ENCODE data around the gene CHAT.

Gene CHAT

GRCh38 chr10:49572594-49573114 is 41.2 kb upstream of the CHAT start:
- H3K9me2 ChIP-seq (replicated peaks; ENCODE audit: insufficient read depth, low read length): no peaks in the 10 kb centered on the region
- H3K36me3 ChIP-seq (replicated peaks; ENCODE audit: insufficient read depth, low read length): no peaks in the 10 kb centered on the region
- TF ChIP-seq EZH2 (optimal IDR thresholded peaks at IDR 0.05; ENCODE audit: low read depth, low read length): no peak
- TF ChIP-seq EZH2phosphoT487 (IDR thresholded peaks at IDR 0.05; ENCODE audit: low read length): no peak
- no peak for TF ChIP-seq CTCF (IDR thresholded peaks at IDR 0.05; ENCODE audit: low read length)
- H4K20me1 ChIP-seq (ENCODE audit: insufficient read depth, low read length): no peaks in the 10 kb centered on the region
- no peak for DNase-seq
- no peak overlapping the region for H3K4me3 ChIP-seq (ENCODE audit: low read length)
- no peaks in the 10 kb centered on the region for H3F3A ChIP-seq (ENCODE audit: insufficient read depth, low read length)
- no peaks in the 10 kb centered on the region for H3K27me3 ChIP-seq (replicated peaks; ENCODE audit: insufficient read depth, low read length)
- no peaks in the 10 kb centered on the region for H3K79me2 ChIP-seq (ENCODE audit: low read length)
- no peak overlapping the region for H3K9ac ChIP-seq (ENCODE audit: low read length)
- H3K4me2 ChIP-seq (ENCODE audit: low read depth, low read length): peak overlapping the region; percentile 32; the same call in 1 of the 2 replicates
- H3K27ac ChIP-seq (ENCODE audit: low read length): no peak overlapping the region
- H2AFZ ChIP-seq (ENCODE audit: low read length): peak overlapping the region; percentile 26; the same call in 1 of the 2 replicates
- H3K9me3 ChIP-seq (replicated peaks; ENCODE audit: insufficient read depth, low read length): no peaks in the 10 kb centered on the region
- no peaks in the 10 kb centered on the region for H3K4me1 ChIP-seq (ENCODE audit: low read length)

- H3K27ac ChIP-seq (ENCODE audit: low read length): no peak overlapping the region
Measured at GRCh38 chr10:49575489-49576072, 38.3 kb upstream of the CHAT start.

GRCh38 chr10:49577182-49577925 is 36.5 kb upstream of the CHAT start:
- Histone ChIP-seq H3K9me2 (replicated peaks; ENCODE audit: insufficient read depth, low read length) (no peaks in the 10 kb centered on the region), H3K36me3 (replicated peaks; ENCODE audit: insufficient read depth, low read length) (no peaks in the 10 kb centered on the region), H3F3A (ENCODE audit: insufficient read depth, low read length) (no peaks in the 10 kb centered on the region), H3K4me3 (ENCODE audit: low read length) (no peak overlapping the region), H3K9me3 (replicated peaks; ENCODE audit: insufficient read depth, low read length) (no peaks in the 10 kb centered on the region), H4K20me1 (ENCODE audit: insufficient read depth, low read length) (no peaks in the 10 kb centered on the region), H2AFZ (ENCODE audit: low read length) (no peak overlapping the region), H3K27ac (ENCODE audit: low read length) (no peak overlapping the region), H3K4me1 (ENCODE audit: low read length) (no peaks in the 10 kb centered on the region), H3K9ac (ENCODE audit: low read length) (no peak overlapping the region), H3K4me2 (ENCODE audit: low read depth, low read length) (no peak overlapping the region), H3K79me2 (ENCODE audit: low read length) (no peaks in the 10 kb centered on the region), H3K27me3 (replicated peaks; ENCODE audit: insufficient read depth, low read length) (no peaks in the 10 kb centered on the region)
- no peak for DNase-seq
- TF ChIP-seq CTCF (IDR thresholded peaks at IDR 0.05; ENCODE audit: low read length): no peak
- no peak for TF ChIP-seq EZH2 (optimal IDR thresholded peaks at IDR 0.05; ENCODE audit: low read depth, low read length)
- no peak for TF ChIP-seq EZH2phosphoT487 (IDR thresholded peaks at IDR 0.05; ENCODE audit: low read length)

More at GRCh38 chr10:49575489-49576072, 38.3 kb upstream of the CHAT start:
- no peaks in the 10 kb centered on the region for H4K20me1 ChIP-seq (ENCODE audit: insufficient read depth, low read length)
- H3F3A ChIP-seq (ENCODE audit: insufficient read depth, low read length): no peaks in the 10 kb centered on the region
- no peaks in the 10 kb centered on the region for H3K9me2 ChIP-seq (replicated peaks; ENCODE audit: insufficient read depth, low read length)
- no peaks in the 10 kb centered on the region for H3K4me1 ChIP-seq (ENCODE audit: low read length)
- H3K4me2 ChIP-seq (ENCODE audit: low read depth, low read length): no peak overlapping the region
- H3K9ac ChIP-seq (ENCODE audit: low read length): no peak overlapping the region
- TF ChIP-seq EZH2 (optimal IDR thresholded peaks at IDR 0.05; ENCODE audit: low read depth, low read length): no peak
- H3K36me3 ChIP-seq (replicated peaks; ENCODE audit: insufficient read depth, low read length): no peaks in the 10 kb centered on the region
- DNase-seq: no peak
- H3K9me3 ChIP-seq (replicated peaks; ENCODE audit: insufficient read depth, low read length): no peaks in the 10 kb centered on the region
- no peaks in the 10 kb centered on the region for H3K79me2 ChIP-seq (ENCODE audit: low read length)
- no peak overlapping the region for H2AFZ ChIP-seq (ENCODE audit: low read length)
- no peak overlapping the region for H3K4me3 ChIP-seq (ENCODE audit: low read length)
- H3K27me3 ChIP-seq (replicated peaks; ENCODE audit: insufficient read depth, low read length): no peaks in the 10 kb centered on the region
